Astrocyte (in vitro differentiated cells and primary cell): Measurements from ENCODE around the gene PGC.

Experiments used
- EZH2 ChIP-seq: IDR thresholded peaks from 2 replicates; pipeline ENCODE4 v1.6.1; 2012; ENCODE audit warnings: mild to moderate bottlenecking, low read length, inconsistent platforms; ENCODE audit not compliant: insufficient read depth
- TF ChIP-seq, protein P1 (sequence below): IDR thresholded peaks from 2 replicates; pipeline ENCODE4 v1.5.1; 2011; ENCODE audit warnings: low read depth, mild to moderate bottlenecking, inconsistent platforms, low read length, moderate library complexity; ENCODE audit not compliant: insufficient read depth

DNA sequence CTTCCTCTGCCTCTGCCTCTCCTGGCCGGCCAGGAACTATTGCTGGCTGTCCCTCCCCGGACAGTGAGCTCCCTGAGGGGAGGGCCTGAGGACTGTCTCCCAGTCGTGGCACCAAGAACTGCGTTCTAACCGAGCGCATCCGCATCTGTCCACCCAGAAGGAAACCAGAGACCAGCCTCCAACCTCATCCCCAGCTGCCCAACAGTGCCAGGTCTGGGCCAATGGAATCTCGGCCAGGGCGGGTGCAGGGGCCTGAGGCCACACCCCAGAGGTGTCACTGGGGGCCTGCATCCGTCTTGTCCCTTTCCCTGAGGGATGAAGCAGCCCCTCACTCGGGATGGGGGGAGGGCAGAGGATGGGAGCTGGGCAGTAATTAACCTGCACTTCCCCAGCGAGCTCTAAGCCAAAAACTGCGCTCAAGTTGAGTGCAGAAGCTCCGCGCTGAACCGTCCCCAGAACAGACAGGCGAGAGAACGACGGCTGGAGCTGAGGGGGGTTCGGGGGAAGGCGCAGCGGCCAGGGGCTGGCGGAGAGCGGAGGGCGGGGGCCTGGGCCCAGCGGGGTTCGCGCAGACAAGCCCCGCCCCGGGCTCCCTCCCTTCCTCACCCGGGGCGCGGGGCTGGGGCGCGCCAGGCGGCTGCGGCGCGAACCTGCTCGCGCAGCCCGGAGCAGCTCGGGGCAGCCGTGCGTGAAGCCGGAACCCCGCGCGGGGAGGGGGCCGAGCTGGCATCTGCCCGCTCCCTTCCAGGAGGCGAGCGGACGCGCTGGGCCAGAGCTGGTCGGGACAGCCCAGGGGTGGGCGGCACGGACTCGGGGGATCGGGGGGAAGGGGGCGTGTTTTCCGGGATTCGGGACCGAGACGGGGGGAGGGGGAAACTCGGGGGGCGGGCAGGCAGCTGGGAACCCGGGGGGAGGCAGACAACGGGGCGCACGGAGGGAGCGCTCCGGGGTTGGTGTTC is 13.2 kb downstream of the PGC start:
- TF ChIP-seq, protein P1, sequence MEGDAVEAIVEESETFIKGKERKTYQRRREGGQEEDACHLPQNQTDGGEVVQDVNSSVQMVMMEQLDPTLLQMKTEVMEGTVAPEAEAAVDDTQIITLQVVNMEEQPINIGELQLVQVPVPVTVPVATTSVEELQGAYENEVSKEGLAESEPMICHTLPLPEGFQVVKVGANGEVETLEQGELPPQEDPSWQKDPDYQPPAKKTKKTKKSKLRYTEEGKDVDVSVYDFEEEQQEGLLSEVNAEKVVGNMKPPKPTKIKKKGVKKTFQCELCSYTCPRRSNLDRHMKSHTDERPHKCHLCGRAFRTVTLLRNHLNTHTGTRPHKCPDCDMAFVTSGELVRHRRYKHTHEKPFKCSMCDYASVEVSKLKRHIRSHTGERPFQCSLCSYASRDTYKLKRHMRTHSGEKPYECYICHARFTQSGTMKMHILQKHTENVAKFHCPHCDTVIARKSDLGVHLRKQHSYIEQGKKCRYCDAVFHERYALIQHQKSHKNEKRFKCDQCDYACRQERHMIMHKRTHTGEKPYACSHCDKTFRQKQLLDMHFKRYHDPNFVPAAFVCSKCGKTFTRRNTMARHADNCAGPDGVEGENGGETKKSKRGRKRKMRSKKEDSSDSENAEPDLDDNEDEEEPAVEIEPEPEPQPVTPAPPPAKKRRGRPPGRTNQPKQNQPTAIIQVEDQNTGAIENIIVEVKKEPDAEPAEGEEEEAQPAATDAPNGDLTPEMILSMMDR, result no peak
- TF ChIP-seq EZH2, result no peak
